Testis (tissue), 2 donors: ENCODE results near the gene TVP23C.
"Not testable (repeated sequence)": the region's sequence is repeated elsewhere in the genome, so short reads cannot be mapped to it uniquely, and the experiment has no call there.

Source experiments
- POLR2A ChIP-seq: fragments of 450-650 bp; IDR thresholded peaks from one replicate; pipeline ENCODE4 v1.6.1; 2017; ENCODE audit warnings: antibody characterized with exemption, mild to moderate bottlenecking, moderate library complexity
- TF ChIP-seq, protein P1 (sequence below), 3 experiments: fragments of 450-650 bp in 2 of 3; fragments of 200-600 bp in 1 of 3; sonication (generic) in 1 of 3; IDR thresholded peaks; one replicate each; pipeline ENCODE4 v1.5.1; 2016 to 2019; ENCODE audit warnings: antibody characterized with exemption in 3 of 3, mild to moderate bottlenecking in 2 of 3, moderate library complexity in 1 of 3

DNA sequence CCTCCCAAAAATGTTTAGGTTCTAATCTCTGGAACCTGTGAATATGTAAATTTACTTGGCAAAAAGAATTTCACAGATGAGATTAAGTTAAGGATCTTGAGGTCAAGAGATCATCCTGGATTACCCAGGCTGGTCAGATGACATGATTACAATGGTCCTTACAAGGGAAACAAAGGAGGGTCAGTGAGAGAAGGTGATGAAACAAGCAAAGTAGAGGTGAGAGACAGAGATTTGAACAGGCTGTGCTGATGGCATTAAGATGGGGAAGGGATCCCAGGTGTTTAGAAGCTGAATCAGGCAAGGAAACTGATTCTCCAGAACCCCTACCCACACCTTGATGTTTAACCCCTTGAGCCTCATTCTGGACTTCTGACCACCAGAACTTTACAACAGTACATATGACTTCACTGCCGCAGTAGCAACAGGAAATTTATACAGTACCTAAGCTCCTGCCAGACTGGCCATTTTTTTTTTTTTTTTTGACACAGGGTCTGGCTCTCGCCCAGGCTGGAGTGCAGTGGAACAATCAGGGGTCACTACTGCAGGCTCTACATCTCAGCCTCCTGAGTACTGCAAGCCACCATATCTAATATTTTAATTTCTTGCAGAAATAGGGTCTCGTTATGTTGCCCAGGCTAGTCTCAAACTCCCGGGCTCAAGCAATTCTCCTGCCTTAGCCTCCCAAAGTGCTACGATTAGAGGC, 4.7 kb downstream of the TVP23C start:
- TF ChIP-seq POLR2A: not testable (repeated sequence)
- TF ChIP-seq, protein P1, sequence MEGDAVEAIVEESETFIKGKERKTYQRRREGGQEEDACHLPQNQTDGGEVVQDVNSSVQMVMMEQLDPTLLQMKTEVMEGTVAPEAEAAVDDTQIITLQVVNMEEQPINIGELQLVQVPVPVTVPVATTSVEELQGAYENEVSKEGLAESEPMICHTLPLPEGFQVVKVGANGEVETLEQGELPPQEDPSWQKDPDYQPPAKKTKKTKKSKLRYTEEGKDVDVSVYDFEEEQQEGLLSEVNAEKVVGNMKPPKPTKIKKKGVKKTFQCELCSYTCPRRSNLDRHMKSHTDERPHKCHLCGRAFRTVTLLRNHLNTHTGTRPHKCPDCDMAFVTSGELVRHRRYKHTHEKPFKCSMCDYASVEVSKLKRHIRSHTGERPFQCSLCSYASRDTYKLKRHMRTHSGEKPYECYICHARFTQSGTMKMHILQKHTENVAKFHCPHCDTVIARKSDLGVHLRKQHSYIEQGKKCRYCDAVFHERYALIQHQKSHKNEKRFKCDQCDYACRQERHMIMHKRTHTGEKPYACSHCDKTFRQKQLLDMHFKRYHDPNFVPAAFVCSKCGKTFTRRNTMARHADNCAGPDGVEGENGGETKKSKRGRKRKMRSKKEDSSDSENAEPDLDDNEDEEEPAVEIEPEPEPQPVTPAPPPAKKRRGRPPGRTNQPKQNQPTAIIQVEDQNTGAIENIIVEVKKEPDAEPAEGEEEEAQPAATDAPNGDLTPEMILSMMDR (IDR thresholded peaks at IDR 0.05): not testable (repeated sequence)
